Anterior cingulate cortex (tissue), 58 donors: ENCODE data around the gene CD48.

Experiments
- DNase-seq, 58 donors: peaks; one replicate each; lab custom pipeline; 2025; lab: John Stamatoyannopoulos, UW

The CD48 gene

DNA sequence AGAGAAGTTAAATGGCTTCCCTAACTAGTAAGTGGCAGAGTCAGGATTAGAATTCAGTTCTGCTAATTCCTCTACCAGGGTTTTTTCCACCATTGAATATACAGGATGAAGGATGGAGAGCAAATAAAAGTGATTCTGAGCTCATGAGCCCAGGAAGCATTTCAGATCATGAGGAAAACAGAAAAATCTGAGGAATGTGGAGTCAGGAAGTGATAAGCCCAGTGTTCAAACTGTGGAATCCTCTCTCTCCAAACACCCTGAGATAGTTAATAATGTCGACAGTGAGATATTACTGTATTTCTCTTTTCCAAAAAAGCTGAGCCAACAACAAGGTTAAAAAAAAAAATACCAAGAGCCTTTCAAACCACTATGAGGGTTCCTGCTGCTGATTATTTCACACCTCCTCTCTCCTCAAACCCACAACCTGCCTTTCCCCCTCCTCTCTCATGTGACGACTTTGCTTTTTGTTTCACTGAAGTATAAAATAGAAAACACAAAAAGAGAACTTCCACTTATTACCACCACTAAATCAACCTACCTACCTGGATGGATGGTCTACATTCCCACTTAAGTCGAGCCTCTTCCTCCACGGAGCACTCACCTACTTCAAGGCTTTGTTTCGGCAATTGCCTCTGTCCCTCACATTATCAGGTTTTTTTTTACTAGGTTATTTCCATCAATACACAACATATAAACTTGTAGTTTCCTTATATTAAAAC is 73.6 kb downstream of the CD48 start:
- no peak for DNase-seq

DNA sequence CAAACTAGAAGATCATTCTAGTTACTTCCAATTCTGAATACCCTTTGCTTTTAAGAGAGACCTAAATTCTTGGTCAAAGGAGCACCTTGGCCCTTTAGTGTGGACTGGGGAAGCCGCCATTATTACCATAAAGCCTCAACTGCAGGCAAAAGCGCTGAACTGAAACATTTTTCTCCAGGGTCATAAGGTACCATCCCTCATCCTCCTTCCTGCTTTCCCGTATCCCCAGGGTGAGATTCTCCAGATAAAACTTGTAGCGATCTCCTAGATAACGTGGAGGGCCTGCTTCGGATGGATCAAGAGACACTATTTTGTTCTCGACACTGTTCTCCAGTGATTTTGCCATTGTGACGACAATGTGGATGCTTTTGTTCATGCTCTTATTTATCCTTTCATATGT is 74.6 kb downstream of the CD48 start:
- no peak for DNase-seq

DNA sequence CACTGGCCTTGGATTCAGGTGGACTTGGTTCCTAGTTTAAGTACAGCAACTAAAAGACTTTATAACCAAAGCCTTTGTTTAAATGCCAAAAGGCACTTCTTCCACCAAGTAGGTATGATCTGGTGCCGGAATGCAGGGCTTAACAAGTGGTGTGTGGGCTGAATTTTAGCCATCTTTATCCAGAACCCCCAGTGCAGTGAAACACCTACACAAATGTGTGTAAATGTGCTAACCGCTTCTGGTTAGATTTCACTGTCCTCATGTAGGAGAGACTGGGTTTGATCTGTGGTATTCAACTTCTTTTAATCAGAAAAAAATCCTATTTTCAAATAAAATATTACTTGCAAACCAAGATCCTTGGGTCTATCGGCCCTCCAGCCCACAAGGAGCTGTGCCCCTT is 75.1 kb downstream of the CD48 start:
- peak in 1 of 58 donors; percentile 9 for DNase-seq

DNA sequence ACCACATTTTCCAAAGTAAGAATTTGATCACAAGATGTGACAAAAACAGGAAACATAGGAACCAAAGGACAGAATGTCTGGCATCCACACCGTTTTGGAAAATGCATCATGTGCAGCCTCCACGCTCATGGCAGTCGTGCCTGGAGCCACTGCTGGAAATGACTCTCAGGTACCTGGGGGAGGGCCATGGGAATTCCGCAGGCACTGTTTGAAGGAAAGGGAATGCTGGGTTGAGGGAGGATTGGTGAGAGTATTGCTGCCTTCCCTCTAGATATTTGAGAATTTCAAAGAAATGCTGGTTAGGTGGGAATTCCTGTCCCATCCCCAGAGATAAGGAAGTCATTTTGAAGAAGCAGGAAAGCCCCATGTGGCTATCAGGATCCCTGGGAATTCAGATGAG is 75.5 kb downstream of the CD48 start:
- no peak for DNase-seq

DNA sequence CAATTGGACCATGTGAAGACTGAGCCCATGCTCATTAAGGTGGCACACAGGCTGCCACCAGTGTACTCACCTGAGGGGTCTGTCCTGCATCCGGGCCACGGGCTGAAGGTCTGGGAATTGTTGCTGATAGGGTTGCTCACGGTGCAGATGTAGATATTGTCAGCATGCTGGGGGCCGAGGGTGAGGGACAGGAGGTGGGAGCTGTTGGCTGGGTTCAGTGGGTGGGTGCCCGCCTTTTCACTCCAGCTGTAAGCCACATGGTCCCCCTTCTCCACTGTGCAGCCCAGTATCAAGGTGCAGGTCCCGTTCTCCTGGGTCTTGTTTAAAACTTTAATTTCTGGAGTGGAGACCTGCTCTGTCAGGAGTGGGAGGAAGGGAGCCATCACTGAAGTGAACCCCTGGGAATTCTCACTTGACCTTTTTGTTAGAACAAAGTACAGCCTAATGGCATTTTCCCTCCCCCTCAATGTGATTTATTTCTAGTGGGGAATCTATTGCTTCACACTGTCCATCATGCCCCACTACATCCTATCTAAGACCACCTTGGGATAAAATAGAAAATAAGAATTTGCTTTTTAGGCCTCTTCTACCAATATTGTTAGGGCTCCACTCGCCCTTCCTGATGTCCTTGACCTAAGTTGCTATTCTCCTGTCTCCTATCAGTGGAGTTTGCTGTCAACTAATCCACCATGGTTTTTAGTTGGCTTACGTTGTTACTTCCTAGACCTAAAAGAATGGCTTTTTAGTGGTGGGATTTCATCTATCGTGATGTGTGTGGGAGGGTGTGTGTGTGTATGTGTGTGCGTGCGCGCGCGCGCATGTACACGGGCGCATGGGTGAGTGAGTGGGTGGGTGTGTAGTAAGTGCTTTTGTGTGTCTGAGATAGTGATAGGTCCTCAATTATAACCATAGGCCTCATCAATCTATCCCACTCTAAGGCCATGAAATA is 76.8 kb downstream of the CD48 start:
- DNase-seq, result no peak

DNA sequence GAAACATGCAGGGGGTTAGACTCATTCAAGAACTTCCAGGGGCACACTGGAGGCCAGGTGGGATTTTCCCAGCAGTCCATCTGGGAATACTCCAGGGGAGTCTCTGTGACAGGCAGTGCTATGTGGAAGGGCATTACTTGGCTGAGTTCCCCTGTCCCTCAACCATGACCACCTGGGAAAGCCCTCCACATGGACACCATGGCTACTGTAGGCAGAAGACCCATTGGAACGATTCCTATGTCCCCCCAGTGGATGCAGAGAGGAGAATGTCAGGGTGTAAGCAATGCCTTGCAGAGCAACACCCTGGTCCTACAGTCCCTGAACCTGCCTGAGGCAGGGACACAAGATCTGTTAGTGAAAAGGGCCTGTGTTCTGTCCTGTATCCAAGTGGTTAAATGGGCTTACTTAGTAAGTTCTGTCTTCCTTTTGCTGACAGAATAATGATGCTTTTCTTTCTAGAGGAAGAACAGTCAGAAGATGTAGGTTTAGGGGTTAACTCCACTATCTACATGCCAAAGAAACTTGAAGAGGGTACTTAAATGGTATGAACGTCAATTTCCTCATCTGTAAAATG is 78.2 kb downstream of the CD48 start:
- DNase-seq, result no peak

DNA sequence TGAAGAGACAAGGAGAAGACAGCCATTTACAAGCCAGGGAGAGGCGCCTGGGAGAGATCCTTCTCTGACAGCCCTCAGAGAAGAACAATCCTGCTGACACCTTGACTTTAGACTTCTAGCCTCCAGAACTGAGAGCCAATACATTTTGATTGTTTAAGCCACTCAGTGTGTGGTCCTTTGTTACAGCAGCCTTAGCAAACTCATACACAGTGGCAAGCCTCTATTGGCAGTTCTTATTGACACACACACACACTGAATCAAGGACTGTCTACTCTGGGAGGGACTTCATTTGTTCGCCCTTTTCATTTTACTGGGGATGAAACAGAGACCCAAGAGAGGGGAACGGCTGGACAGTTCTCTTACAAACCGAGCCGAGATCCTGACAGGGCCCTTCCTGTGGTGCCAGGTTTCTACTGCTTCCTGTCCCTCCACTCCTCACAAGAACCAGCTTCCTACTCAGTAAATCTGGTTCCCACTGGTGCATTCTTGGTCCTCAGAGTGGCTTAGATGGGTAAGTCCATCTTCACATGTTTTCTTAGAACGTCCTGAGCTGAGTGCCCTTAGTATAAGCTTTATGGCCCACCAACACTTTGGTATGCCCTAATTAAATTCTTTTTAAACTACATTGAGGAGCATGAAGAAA is 79.5 kb downstream of the CD48 start:
- DNase-seq, result no peak

DNA sequence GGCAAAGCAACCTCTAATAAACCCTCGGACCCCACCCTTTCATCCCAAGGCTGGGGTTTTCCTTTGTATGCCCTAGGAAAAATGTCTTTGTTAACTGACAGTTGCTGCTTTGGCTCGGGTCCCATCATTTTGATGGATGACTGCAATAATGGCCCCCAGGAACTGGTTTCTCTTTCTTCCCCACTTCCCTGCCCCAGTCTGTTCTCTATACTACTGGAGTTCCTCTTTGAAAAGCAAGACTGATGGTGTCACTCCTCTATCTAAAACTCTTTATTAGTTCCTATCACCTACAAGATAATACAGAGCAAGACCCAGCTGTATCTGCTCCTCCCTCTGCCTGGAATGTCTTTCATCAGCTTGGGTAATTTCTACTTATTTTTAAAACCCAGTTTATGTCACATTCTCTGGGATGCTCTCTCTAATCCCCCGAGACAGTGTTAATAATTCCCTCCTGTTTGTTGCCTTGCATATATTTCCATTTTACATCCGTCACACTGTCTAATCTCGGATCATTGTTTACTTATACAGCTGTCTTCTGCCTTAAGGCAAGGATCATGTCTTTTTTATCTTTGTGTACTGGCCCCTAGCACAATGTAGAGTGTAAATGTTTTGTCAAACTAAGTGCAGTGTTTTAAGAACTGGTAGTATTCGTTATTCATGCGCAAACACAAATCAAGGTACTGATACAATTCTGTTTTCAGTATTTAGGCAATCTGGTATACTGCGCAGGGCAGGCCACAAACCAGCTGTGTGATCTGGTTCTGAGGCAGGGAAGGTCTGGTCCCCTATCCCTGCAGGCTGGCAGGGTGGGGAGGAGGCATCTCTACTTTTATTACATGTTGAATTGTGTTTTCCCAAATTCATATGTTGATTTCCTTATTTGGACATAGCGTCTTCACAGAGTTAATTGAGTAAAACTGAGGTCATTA is 80.8 kb downstream of the CD48 start:
- no peak for DNase-seq

DNA sequence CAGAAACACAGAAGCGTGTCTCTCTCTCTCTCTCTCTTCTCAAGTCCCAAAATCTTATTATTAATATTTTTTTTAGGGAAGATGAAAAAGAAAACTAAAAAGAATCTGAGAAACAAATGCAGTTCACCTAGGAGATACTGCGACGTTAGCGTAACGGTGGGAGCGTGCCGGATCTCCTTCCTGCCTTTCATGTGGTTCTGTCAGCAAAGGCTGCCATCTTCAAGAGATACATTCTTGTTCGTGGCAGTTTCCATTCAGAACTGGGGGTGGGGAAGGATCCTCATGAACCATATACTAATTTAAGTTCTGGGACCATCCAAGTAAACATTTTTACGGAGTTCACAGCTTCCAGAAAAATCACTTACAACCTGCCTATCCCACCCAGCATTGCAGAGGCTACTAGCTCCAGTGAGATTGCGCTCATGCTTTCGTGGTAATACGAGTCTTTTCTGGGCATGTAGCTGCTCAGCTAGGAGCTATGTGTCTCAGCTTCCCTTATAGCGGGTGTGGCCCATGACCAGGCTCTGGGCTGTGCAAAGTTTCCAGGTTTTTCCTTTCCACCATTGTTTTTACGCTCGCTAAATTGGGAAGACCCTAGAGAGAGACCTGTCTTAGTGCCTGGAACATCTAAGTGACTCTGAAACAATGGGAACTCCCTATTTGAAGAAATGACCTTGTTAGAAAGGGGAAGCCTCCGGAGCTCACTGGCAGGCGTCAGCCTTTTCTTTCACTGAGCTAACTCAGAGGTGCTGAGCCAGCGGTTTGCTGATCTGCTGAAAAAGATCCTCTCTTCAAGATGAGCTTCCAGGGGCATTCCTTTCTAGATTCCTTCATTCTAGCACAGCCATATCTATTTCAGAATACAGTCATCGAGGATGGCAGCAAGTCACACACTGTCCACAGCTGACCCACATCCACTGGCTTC is 82.1 kb downstream of the CD48 start:
- peak in 19 of 58 donors; percentile 1 to 32 (median 7) for DNase-seq

DNA sequence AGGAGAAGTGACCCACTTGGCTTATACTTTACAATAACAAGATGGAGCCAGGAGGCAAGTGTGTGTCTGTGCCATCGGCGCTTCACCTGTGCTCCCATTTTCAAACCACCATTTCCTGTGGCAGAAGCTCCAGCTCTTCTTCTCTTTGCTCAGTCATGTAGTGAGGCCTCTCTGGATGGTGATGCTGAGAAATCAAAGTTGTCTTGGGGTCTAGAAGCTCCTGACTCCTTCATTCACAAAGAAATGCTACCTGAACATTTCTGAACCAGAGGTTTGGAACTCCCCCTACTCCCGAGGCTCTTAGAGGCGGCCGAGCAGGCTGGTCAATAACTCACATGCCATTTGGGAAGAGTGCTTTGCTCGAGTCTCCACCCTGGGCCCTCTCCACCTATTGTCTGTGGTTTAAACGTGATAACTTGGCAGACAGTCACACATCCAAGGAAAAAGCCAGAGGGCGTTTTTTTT is 82.8 kb downstream of the CD48 start:
- DNase-seq, result no peak
